ENCODE data around the gene SEMA3B.
"Not testable (repeated sequence)": the region's sequence is repeated elsewhere in the genome, so short reads cannot be mapped to it uniquely, and the experiment has no call there.

Gene SEMA3B

DNA sequence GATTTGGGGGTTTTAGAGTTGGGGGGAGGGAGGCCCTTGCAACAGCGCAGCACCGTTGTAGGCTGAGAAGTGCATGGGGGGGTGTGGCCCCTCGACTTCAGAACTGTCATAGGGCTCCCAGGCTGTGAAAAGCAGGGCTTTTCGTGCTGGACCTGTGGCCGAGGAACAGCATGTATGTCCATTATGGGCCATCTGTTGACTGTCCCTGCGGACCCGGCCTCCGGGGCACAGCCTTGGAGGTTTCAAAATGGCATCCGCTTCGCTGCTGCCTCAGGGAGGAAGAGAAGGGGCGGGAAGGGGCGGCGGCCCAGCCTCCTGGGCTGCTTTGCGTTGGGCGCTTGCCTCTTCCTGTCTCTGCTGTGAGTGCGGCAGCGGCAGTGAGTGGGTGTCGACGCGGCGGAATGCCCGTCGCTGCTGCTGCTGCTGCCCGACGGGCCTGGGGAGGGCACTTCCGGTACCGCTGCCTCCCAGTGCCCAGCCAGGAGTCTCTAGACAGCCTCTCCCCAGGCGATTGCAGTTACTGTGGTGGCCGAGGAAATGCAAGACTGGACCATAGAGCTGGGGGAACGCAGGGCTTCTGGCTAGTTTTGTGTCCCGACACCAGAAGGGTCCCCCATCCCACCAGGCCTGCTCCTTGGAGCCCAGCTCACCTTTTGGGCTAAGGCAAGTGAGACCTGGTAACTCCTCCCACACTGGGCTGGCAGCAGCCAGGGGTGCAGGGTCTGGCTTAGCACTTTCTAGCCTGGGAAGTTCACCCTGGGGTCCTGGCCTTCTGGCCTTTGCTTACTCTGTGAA lies 31.0 kb upstream of the SEMA3B start:
- DNase-seq (ENCODE audit: low read depth), result peak; percentile 64

DNA sequence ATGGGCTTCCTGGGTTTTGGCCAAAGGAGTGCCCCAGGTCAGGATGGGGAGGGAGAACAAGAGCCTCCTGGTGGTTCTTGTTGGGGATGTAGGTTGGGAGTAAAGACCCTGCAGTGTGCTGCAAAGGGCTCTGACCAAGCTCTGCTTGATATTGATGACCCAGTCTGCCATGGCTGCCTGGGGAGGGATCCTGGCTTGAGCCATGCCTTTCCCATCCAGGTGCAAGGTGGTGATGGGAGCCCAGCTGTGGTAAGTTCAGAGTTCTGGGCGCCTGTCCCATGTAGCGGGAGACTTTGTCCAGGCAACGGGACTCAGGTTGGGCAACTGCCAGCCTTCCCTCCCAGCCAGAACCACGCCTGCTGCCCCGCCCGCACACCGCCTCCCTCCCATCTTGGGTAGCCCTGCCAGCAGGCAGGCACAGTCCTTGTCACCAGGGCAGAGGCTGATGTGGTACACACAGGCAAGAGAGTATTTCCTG lies 30.4 kb upstream of the SEMA3B start:
- no peak for DNase-seq (ENCODE audit: low read depth)

DNA sequence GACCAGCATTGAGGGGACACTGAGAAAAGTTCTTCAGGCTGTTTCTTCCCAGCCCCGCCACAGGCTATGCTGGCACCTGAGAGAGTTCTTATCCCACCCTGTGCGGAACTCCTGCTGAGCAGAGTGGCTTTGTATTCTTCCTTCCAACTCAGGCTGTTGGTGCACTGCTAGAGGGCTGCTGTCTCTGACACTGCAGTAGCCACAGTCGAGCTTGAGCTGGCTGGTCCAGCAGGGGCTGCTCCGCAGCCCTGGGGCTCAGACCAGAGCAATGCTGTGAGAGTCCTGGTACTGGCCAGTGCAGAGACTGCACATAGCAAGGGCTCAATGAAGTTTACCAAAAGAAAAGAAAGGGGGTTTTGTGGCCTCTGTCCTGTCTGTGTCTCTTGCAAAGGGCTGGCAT lies 29.3 kb upstream of the SEMA3B start:
- DNase-seq (ENCODE audit: low read depth), result no peak

DNA sequence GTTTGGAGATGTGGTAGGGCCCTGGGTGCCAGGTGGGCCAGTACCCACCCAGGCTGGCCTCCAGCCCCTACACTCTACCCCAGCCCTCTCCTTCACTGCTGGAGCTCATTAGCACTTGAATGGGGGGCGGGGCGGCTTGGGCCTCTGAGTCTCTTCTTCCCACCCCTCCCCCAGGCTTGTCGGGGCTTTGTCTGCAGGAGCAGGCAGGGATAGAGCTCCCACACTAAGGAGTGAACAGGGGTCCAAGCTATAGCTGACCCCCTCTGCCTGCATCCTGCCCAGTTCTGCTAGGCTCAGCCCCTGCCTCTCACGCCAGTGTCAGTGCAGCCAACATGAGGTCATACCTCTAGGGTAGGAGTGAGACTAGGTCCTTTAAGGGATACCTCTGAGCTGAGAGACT lies 27.8 kb upstream of the SEMA3B start:
- DNase-seq (ENCODE audit: low read depth), result no peak

DNA sequence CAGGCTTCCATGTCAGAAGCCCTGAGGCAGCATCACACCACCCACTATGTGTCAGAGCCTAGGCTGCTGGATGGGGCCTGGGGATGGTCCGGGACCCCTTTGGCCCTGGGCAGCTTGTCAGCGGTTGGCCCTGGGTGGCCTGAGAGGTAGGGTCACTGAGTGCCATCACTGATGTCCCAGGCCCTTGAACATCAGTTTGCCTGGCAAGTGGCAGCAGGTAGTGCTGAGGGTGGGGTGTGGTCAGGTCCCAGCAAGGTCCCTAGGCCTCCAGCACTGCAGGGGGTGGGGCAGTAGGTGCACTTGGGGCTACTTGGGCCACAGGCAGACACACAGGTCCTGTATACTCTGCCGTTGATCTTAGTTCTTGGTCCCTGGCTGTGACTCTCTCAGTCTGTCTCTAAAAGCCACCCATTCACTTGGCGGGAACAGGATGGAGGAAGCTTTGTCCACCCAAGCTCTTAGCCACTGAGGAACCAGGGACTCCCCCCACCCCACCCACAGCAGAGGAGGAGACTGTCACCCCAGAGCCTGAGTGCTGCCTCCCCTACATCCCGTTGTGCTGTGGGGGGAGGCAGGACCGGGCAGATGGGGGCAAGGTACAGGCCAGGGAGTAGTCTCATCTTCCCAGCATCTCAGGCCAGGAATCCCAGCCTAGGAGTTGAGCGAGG lies 27.1 kb upstream of the SEMA3B start:
- DNase-seq (ENCODE audit: low read depth), result no peak

GRCh38 chr3:50242381-50242770 lies 26.6 kb upstream of the SEMA3B start:
- no peak for DNase-seq (ENCODE audit: low read depth)

DNA sequence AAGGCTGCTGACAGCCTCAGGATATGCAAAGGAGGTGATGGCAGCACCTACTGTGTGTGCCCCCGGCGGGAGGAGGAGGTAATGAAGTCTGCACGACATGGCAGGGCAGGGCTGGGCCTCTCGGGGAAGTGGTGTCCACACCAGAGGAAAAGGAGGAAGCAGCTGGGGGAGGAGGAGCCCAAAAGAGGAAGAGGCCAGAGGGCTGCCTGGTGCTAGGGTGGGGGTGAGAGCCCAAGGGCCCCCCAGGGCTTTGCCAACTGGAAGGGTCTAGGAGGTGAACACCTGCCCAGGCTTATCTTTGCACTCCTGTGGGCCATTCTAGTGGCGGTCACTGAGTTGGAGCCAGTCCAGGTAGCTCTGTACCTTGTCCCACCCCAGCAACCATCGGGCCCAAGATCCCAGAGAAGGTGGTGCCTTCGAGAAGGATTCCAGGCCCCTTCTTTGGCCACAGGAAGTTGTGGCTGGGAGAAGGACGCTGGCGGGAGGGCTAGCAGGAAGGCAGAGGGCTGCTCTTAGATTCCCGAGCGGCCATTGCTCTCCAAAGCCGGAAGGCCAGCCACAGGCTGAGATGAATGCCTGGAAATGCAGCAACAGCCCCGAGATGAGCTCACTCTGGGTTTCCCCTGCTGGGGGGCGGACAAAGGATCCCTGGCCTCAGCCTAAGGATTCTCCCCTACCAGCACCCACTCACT lies 25.9 kb upstream of the SEMA3B start:
- no peak for DNase-seq (ENCODE audit: low read depth)

- DNase-seq (ENCODE audit: low read depth), result no peak
These were observed 25.4 kb upstream of the SEMA3B start for GRCh38 chr3:50243543-50243895.

GRCh38 chr3:50244813-50245212 lies 24.1 kb upstream of the SEMA3B start:
- DNase-seq (ENCODE audit: low read depth), result not testable (repeated sequence)

- no peak for DNase-seq (ENCODE audit: low read depth)
These were observed 23.6 kb upstream of the SEMA3B start for GRCh38 chr3:50245251-50245745.

GRCh38 chr3:50245831-50246516 lies 23.0 kb upstream of the SEMA3B start:
- peak; percentile 94 for DNase-seq (ENCODE audit: low read depth)

DNA sequence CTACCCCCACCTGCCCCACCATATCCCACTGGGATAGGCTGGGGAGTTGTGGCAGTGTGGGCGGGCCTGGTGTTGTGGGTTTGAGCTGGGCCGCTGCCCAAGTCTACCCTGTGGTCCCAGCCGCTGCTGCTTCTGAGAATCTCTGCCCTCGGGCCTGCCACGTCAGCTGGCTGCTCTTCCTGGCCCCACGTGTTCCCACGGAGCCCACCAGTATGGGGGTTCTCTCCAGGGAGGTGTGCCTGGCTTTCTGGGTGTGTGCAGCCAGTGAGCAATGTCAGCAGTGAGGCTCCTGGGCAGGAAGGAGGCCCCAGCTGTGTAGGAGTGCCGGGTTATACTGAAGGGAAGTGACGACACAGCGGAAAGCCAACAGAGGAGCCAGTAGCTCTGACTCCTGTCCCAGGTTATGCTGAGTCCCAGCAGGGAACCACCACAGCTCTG lies 22.4 kb upstream of the SEMA3B start:
- DNase-seq (ENCODE audit: low read depth), result peak; percentile 54

DNA sequence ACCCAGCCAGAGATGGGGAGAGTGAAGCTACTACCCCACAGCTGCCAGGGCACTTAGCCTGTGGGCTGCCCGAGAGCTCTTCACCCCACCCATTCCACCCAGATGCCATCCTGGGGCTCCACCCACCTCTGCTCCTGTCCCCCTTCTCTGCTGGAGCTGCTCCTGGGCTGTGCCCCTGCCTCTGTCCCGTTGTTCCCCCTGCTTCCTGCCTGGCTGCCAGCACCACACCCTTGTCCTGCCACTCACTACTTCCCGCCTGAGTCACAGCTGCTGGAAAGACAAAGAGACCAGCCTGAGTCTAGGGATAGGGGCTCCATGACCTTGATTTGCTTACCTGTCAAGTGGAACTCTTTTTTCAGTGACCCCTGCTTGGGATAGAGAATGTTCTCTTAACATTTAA lies 20.6 kb upstream of the SEMA3B start:
- no peak for DNase-seq (ENCODE audit: low read depth)

DNA sequence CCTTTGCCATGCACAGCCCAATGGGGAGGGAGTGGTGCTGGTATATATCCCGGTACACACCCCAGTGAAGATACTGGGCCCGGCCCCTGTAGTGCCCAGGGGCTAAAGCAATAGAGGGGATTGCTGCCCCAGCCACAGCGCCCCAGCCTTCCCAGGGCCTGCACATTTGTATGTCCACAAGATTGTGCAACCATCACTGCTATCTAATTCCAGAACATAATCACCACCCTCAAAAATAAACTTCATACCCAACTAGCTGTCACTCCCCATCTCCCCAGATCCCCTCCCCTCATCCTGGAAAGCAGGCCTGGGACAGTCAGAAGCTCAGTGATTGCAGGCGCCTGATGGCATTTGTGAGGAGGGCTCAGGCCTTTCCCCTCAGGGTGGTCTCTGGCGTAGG lies 19.5 kb upstream of the SEMA3B start:
- DNase-seq (ENCODE audit: low read depth), result no peak

- DNase-seq (ENCODE audit: low read depth), result no peak
These were observed 18.4 kb upstream of the SEMA3B start for GRCh38 chr3:50250514-50250913.

DNA sequence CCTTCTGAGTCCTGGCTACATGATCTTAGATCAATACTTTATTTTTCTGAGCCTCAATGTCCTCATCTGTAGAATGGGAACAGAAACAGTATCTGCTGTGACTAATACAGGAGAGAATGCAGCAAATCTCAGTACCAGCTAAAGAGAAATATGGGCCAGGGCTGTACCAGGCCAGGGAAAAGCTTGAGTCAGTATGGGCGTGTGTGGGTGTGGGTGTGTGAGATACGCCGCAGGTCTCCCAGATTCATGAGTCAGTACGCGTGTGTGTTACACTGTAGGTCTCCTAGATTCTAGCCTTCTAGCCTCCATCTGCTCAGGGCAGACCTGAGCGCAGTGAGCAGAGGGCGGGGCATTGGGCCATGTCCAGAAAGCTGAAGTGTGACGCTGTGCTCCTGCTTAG lies 17.7 kb upstream of the SEMA3B start:
- no peak for DNase-seq (ENCODE audit: low read depth)

GRCh38 chr3:50254577-50255250 lies 14.2 kb upstream of the SEMA3B start:
- no peak for DNase-seq (ENCODE audit: low read depth)

DNA sequence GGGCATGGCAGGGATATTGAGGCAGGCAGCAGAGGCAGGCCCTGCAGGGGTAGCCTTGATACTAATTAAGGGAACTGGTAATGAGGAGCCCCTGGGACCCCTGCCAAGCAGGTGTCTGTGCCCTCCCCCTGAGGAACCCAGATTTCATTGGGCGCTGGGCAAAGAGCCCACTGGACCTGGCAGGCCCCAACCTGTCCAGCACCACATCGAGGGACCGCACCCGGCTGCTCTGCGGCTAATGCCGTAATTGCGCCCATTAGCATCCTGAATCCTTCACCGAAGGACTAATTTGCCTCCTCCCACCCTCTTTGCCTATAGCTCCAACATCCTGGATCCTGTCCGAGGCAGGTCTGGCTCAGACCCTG lies 13.7 kb upstream of the SEMA3B start:
- DNase-seq (ENCODE audit: low read depth), result no peak

DNA sequence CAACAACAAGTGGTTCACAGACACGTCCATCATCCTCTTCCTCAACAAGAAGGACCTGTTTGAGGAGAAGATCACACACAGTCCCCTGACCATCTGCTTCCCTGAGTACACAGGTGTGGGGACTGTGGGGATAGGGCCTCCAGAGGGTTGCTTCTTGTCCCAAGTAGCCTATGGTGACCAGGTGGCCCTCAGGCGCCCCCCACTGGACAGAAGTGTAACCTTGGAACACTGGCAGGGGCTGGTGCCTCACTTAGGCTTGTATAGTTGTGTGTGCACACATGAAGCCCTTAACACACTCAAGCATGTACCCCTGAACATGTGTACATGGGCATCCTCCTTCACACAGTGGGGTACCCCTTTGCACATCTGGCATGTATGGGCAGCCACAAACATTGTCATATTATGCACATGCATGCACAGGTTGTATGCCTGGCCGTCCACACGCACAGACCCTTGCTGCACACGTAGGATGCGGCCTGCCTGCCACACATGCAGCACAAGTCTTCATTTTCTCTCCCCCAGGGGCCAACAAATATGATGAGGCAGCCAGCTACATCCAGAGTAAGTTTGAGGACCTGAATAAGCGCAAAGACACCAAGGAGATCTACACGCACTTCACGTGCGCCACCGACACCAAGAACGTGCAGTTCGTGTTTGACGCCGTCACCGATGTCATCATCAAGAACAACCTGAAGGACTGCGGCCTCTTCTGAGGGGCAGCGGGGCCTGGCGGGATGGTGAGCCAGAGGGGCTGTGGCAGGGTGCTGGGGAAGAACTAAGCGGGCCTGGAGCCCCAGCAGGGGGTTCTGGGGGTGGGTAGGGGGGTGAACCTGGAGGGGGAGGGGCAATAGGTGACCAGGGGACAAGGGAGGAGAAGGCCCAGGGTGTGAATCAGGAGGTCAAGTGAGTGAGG lies 11.7 kb upstream of the SEMA3B start:
- no peak for DNase-seq (ENCODE audit: low read depth)

DNA sequence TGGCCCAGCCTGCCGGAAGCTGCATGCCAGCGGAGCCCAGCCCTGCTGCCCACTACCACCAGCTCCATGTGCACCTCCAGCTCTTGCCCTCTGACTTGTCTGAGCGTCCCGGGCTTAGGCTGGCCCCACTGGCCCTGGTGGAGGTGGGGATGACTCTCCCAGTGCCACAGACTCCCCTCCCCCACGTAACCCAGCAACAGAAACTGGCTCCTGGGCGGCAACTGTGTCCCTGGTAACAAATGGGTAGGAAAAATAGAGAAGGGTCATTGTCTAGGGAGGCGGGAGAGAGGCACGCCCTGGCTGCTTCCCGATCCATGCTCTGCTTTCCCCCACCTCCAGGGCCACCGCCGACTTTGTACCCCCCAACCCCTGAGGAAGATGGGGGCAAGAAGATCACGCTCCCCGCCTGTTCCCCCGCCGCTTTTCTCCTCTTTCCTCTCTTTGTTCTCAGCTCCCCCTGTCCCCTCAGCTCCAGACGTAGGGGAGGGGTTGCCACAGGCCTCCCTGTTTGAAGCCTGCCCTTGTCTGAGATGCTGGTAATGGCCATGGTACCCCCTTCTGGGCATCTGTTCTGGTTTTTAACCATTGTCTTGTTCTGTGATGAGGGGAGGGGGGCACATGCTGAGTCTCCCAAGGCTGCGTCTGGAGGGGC lies 10.8 kb upstream of the SEMA3B start:
- no peak for DNase-seq (ENCODE audit: low read depth)

All from stimulated activated CD8-positive, alpha-beta memory T cell treated with anti-CD3 and anti-CD28 coated beads, Interleukin-15, amount 100 ng/mL, for 1 hour (primary cell).